Memory B cell (primary cell): ENCODE results near the gene VIL1.
A peak's percentile ranks its signal among the peaks of the same experiment; 100 is the strongest.

ENCODE experiments used
- ATAC-seq: fragments of 150-1000 bp; cut with Tn5 transposase; 2 replicates; pipeline ENCODE4 v1.10.0; 2021; ENCODE audit warnings: low read depth, mild to moderate bottlenecking, moderate library complexity
- DNase-seq, 2 donors: peaks; one replicate each; pipeline ENCODE4 v3.0.0; 2022; ENCODE audit warnings: low spot score in 2 of 2
- H3K27ac Mint-ChIP-seq: one replicate; pipeline ENCODE4 v1.8.0; 2022; ENCODE audit warnings: mild to moderate bottlenecking, moderate library complexity, mixed read lengths
- H3K27me3 Mint-ChIP-seq: one replicate; pipeline ENCODE4 v1.8.0; 2022; ENCODE audit warnings: mixed read lengths
- H3K36me3 Mint-ChIP-seq: one replicate; pipeline ENCODE4 v1.8.0; 2022; ENCODE audit warnings: mild to moderate bottlenecking, mixed read lengths
- H3K4me1 Mint-ChIP-seq: one replicate; pipeline ENCODE4 v1.8.0; 2022; ENCODE audit warnings: mixed read lengths
- H3K4me3 Mint-ChIP-seq: one replicate; pipeline ENCODE4 v1.8.0; 2022; ENCODE audit warnings: mild to moderate bottlenecking, moderate library complexity, mixed read lengths
- H3K9me3 Mint-ChIP-seq: one replicate; pipeline ENCODE4 v1.8.0; 2022; ENCODE audit warnings: mixed read lengths

VIL1 gene

GRCh38 chr2:218431878-218432277 lies 13.0 kb downstream of the VIL1 start:
- Mint-ChIP-seq H3K27me3 (peaks cover 13% of the 10 kb centered on the region), H3K4me3 (no peak overlapping the region), H3K9me3 (no peaks in the 10 kb centered on the region), H3K36me3 (no peaks in the 10 kb centered on the region), H3K4me1 (no peaks in the 10 kb centered on the region), H3K27ac (no peak overlapping the region)
- ATAC-seq = no peak
- no peak for DNase-seq

- H3K27ac Mint-ChIP-seq = no peak overlapping the region
- H3K36me3 Mint-ChIP-seq = no peaks in the 10 kb centered on the region
- no peak overlapping the region for H3K4me3 Mint-ChIP-seq
- ATAC-seq (no peak), DNase-seq (no peak)
- H3K4me1 Mint-ChIP-seq = no peaks in the 10 kb centered on the region
- H3K9me3 Mint-ChIP-seq = no peaks in the 10 kb centered on the region
- peaks cover 13% of the 10 kb centered on the region for H3K27me3 Mint-ChIP-seq
These were observed 13.9 kb downstream of the VIL1 start for GRCh38 chr2:218432676-218433365.

GRCh38 chr2:218434456-218434855 lies 15.5 kb downstream of the VIL1 start:
- Mint-ChIP-seq H3K4me1 (peaks cover 3% of the 10 kb centered on the region), H3K9me3 (no peaks in the 10 kb centered on the region), H3K4me3 (no peak overlapping the region), H3K36me3 (no peaks in the 10 kb centered on the region), H3K27ac (no peak overlapping the region), H3K27me3 (peaks cover 11% of the 10 kb centered on the region)
- ATAC-seq (no peak), DNase-seq (no peak)

GRCh38 chr2:218435003-218435982 lies 16.4 kb downstream of the VIL1 start:
- Mint-ChIP-seq H3K27me3 (peaks cover 6% of the 10 kb centered on the region), H3K36me3 (no peaks in the 10 kb centered on the region), H3K4me1 (peaks cover 3% of the 10 kb centered on the region), H3K27ac (no peak overlapping the region), H3K4me3 (no peak overlapping the region), H3K9me3 (no peaks in the 10 kb centered on the region)
- no peak for DNase-seq
- no peak for ATAC-seq

- Mint-ChIP-seq H3K36me3 (no peaks in the 10 kb centered on the region), H3K4me1 (peaks cover 3% of the 10 kb centered on the region), H3K4me3 (no peak overlapping the region), H3K27ac (no peak overlapping the region), H3K9me3 (no peaks in the 10 kb centered on the region), H3K27me3 (peaks cover 4% of the 10 kb centered on the region)
- DNase-seq (no peak), ATAC-seq (no peak)
These were observed 18.1 kb downstream of the VIL1 start for GRCh38 chr2:218436992-218437391.

- Mint-ChIP-seq H3K27me3 (no peaks in the 10 kb centered on the region), H3K4me3 (no peak overlapping the region), H3K4me1 (peaks cover 3% of the 10 kb centered on the region), H3K27ac (no peak overlapping the region), H3K9me3 (no peaks in the 10 kb centered on the region), H3K36me3 (no peaks in the 10 kb centered on the region)
- DNase-seq = no peak
- ATAC-seq = no peak
These were observed 19.0 kb downstream of the VIL1 start for GRCh38 chr2:218437969-218438368.

- no peak overlapping the region for H3K4me3 Mint-ChIP-seq
- no peaks in the 10 kb centered on the region for H3K9me3 Mint-ChIP-seq
- H3K36me3 Mint-ChIP-seq = no peaks in the 10 kb centered on the region
- peak; percentile 65 for ATAC-seq
- H3K27me3 Mint-ChIP-seq = no peaks in the 10 kb centered on the region
- no peak overlapping the region for H3K27ac Mint-ChIP-seq
- H3K4me1 Mint-ChIP-seq = peaks cover 3% of the 10 kb centered on the region
- no peak for DNase-seq
These were observed 19.7 kb downstream of the VIL1 start for GRCh38 chr2:218438596-218438995.

- H3K27ac Mint-ChIP-seq = no peak overlapping the region
- ATAC-seq (no peak), DNase-seq (no peak)
- H3K4me3 Mint-ChIP-seq = no peak overlapping the region
- H3K4me1 Mint-ChIP-seq = no peaks in the 10 kb centered on the region
- no peaks in the 10 kb centered on the region for H3K27me3 Mint-ChIP-seq
- peaks cover 8% of the 10 kb centered on the region for H3K36me3 Mint-ChIP-seq
- H3K9me3 Mint-ChIP-seq = no peaks in the 10 kb centered on the region
These were observed 25.9 kb downstream of the VIL1 start for GRCh38 chr2:218444692-218445357.

GRCh38 chr2:218445602-218446001 lies 26.7 kb downstream of the VIL1 start:
- Mint-ChIP-seq H3K27me3 (no peaks in the 10 kb centered on the region), H3K27ac (no peak overlapping the region), H3K4me1 (no peaks in the 10 kb centered on the region), H3K36me3 (peaks cover 8% of the 10 kb centered on the region), H3K4me3 (no peak overlapping the region), H3K9me3 (no peaks in the 10 kb centered on the region)
- ATAC-seq (no peak), DNase-seq (no peak)

- H3K4me3 Mint-ChIP-seq = no peak overlapping the region
- no peak overlapping the region for H3K27ac Mint-ChIP-seq
- ATAC-seq (no peak), DNase-seq (no peak)
- no peaks in the 10 kb centered on the region for H3K9me3 Mint-ChIP-seq
- no peaks in the 10 kb centered on the region for H3K27me3 Mint-ChIP-seq
- no peaks in the 10 kb centered on the region for H3K4me1 Mint-ChIP-seq
- H3K36me3 Mint-ChIP-seq = peaks cover 8% of the 10 kb centered on the region
These were observed 27.6 kb downstream of the VIL1 start for GRCh38 chr2:218446547-218446946.

GRCh38 chr2:218447072-218447471 lies 28.1 kb downstream of the VIL1 start:
- Mint-ChIP-seq H3K4me1 (no peaks in the 10 kb centered on the region), H3K36me3 (peaks cover 8% of the 10 kb centered on the region), H3K27me3 (no peaks in the 10 kb centered on the region), H3K27ac (no peak overlapping the region), H3K9me3 (no peaks in the 10 kb centered on the region), H3K4me3 (no peak overlapping the region)
- ATAC-seq (no peak), DNase-seq (no peak)

GRCh38 chr2:218448934-218449333 lies 30.0 kb downstream of the VIL1 start:
- H3K36me3 Mint-ChIP-seq = peaks cover 11% of the 10 kb centered on the region

GRCh38 chr2:218452079-218452478 lies 33.2 kb downstream of the VIL1 start:
- no peaks in the 10 kb centered on the region for H3K27me3 Mint-ChIP-seq
- no peak overlapping the region for H3K4me3 Mint-ChIP-seq
- peaks cover 29% of the 10 kb centered on the region for H3K36me3 Mint-ChIP-seq
- ATAC-seq = no peak
- DNase-seq = no peak
- no peaks in the 10 kb centered on the region for H3K4me1 Mint-ChIP-seq
- H3K9me3 Mint-ChIP-seq = peaks cover 6% of the 10 kb centered on the region
- H3K27ac Mint-ChIP-seq = no peak overlapping the region

More at GRCh38 chr2:218448934-218449333, 30.0 kb downstream of the VIL1 start:
- ATAC-seq (no peak), DNase-seq (no peak)
- Mint-ChIP-seq H3K4me3 (no peak overlapping the region), H3K4me1 (no peaks in the 10 kb centered on the region), H3K9me3 (no peaks in the 10 kb centered on the region), H3K27ac (no peak overlapping the region), H3K27me3 (no peaks in the 10 kb centered on the region)

GRCh38 chr2:218456849-218457248 lies 37.9 kb downstream of the VIL1 start:
- Mint-ChIP-seq H3K9me3 (peaks cover 6% of the 10 kb centered on the region), H3K36me3 (peaks cover 30% of the 10 kb centered on the region), H3K4me1 (no peaks in the 10 kb centered on the region), H3K27me3 (no peaks in the 10 kb centered on the region), H3K27ac (no peak overlapping the region), H3K4me3 (no peak overlapping the region)
- DNase-seq (no peak), ATAC-seq (no peak)
